Activated CD4-positive, alpha-beta T cell treated with anti-CD3 and anti-CD28 coated beads, Interleukin-2, amount 10 ng/mL, durations not matched to agents 24 days and 14 days (primary cell): ENCODE results near the gene ANO7. TPM values are rescaled to one million over a fixed set of nuclear protein-coding genes. Genes with fewer than 3 reads are reported as not detected.

Experiments
- DNase-seq: peaks from one replicate; pipeline ENCODE4 v3.0.0; 2022
- H3K27ac Mint-ChIP-seq: one replicate; pipeline ENCODE4 v1.8.0; 2022; ENCODE audit warnings: mild to moderate bottlenecking, mixed read lengths
- H3K27me3 Mint-ChIP-seq: one replicate; pipeline ENCODE4 v1.8.0; 2022; ENCODE audit warnings: mixed read lengths
- H3K36me3 Mint-ChIP-seq: one replicate; pipeline ENCODE4 v1.8.0; 2022; ENCODE audit warnings: low read depth, mild to moderate bottlenecking, mixed read lengths
- H3K4me1 Mint-ChIP-seq: one replicate; pipeline ENCODE4 v1.8.0; 2021; ENCODE audit warnings: mixed read lengths
- H3K4me3 Mint-ChIP-seq: one replicate; pipeline ENCODE4 v1.8.0; 2022; ENCODE audit warnings: mild to moderate bottlenecking, moderate library complexity, mixed read lengths
- H3K9me3 Mint-ChIP-seq: one replicate; pipeline ENCODE4 v1.8.0; 2021; ENCODE audit warnings: mixed read lengths
- intact Hi-C: fragments of 100-400 bp; cut with micrococcal nuclease; formaldehyde crosslinking; loops from one replicate; pipeline ENCODE4 v1.15.1; 2023
- total RNA-seq: library from RNA; stranded (reverse); gene quantifications from 2 replicates; pipeline ENCODE4 v1.2.3, GENCODE V29; 2022

ANO7 gene
- total RNA-seq, 1 donor from 2014 or later: 2.8 TPM

GRCh38 chr2:241273210-241274020 is 84.9 kb downstream of the ANO7 start:
- no peak for DNase-seq
- Mint-ChIP-seq H3K27ac (peak overlapping the region; percentile 74), H3K4me1 (peaks cover 34% of the 10 kb centered on the region), H3K9me3 (peaks cover 11% of the 10 kb centered on the region), H3K4me3 (peak overlapping the region; percentile 80), H3K27me3 (no peaks in the 10 kb centered on the region), H3K36me3 (peaks cover 30% of the 10 kb centered on the region)
- intact Hi-C loops: no loop called here

DNA sequence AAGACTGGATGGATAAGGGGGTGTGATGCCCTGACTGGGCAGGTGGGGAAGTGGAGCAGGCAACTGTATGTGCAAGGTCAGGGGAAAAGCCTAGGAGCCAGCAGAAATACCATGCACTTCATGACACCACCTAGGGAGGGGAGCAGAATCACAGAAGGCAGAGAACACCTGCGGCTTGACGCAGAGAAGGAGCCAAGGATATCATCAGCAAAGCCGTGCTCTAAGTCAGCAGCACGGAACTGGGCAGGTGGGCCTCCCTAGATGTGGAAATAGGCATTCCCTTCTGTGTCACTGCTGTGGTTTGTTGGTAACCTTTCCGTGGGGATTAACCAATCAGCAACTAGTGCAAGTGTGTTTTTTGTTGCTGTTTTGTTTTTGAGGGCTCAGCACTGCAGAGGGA is 85.7 kb downstream of the ANO7 start:
- intact Hi-C loops: no loop called here
- Mint-ChIP-seq H3K27me3 (no peaks in the 10 kb centered on the region), H3K9me3 (peaks cover 11% of the 10 kb centered on the region), H3K4me1 (peaks cover 29% of the 10 kb centered on the region), H3K4me3 (no peak overlapping the region), H3K27ac (no peak overlapping the region), H3K36me3 (peaks cover 24% of the 10 kb centered on the region)
- no peak for DNase-seq

Other genes with a start within 250 kb of the ANO7 start
- 1.3 and 1.9 TPM in 2 replicates for gene SNED1, start 190.1 kb upstream of the ANO7 start, total RNA-seq
- 39.3 and 43.9 TPM in 2 replicates for gene MTERF4, start 86.4 kb upstream of the ANO7 start, total RNA-seq
- gene PASK, start 39.2 kb upstream of the ANO7 start, total RNA-seq: 87.5 and 92.0 TPM in 2 replicates
- gene PPP1R7, start 38.2 kb upstream of the ANO7 start, total RNA-seq: 111 and 113 TPM in 2 replicates
- 266 and 270 TPM in 2 replicates for gene HDLBP, start 127.0 kb downstream of the ANO7 start, total RNA-seq
- gene SEPTIN2, start 127.2 kb downstream of the ANO7 start, total RNA-seq: 212 and 215 TPM in 2 replicates
- 36.5 and 43.1 TPM in 2 replicates for gene FARP2, start 167.6 kb downstream of the ANO7 start, total RNA-seq